ENCODE data around the gene TSPAN10.
A peak's percentile ranks its signal among the peaks of the same experiment; 100 is the strongest.

Gene TSPAN10

DNA sequence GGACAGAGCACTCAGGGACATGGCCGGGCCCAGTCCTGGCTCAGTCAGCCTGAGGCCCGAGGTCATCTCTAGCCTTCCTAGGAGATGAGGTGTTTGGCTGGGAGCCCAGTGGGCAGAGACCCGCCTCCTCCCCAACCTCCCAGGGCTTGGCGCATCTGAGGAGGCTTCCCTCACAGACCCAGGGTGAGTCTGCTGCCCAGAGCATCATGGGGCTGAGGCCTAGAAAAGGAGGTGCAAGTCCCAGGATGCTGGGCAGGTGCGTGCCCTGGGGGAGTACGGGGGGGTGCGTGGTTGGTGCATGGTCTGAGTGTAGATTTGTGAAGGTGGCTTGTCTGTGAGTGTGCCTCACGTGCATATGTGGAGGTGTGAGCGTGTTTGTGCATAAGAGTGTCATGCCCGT lies 14.7 kb downstream of the TSPAN10 start:
- DNase-seq (ENCODE audit: low spot score), result no peak
- TF ChIP-seq, protein P1, sequence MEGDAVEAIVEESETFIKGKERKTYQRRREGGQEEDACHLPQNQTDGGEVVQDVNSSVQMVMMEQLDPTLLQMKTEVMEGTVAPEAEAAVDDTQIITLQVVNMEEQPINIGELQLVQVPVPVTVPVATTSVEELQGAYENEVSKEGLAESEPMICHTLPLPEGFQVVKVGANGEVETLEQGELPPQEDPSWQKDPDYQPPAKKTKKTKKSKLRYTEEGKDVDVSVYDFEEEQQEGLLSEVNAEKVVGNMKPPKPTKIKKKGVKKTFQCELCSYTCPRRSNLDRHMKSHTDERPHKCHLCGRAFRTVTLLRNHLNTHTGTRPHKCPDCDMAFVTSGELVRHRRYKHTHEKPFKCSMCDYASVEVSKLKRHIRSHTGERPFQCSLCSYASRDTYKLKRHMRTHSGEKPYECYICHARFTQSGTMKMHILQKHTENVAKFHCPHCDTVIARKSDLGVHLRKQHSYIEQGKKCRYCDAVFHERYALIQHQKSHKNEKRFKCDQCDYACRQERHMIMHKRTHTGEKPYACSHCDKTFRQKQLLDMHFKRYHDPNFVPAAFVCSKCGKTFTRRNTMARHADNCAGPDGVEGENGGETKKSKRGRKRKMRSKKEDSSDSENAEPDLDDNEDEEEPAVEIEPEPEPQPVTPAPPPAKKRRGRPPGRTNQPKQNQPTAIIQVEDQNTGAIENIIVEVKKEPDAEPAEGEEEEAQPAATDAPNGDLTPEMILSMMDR (IDR thresholded peaks at IDR 0.05; ENCODE audit: extremely low read depth, insufficient read depth, missing control alignments), result no peak
- in situ Hi-C loops (cut with MboI; ENCODE audit: low pct_unique_long_range_greater_than_20kb, low sequenced_read_pairs, unreplicated experiment), result no loop called here

DNA sequence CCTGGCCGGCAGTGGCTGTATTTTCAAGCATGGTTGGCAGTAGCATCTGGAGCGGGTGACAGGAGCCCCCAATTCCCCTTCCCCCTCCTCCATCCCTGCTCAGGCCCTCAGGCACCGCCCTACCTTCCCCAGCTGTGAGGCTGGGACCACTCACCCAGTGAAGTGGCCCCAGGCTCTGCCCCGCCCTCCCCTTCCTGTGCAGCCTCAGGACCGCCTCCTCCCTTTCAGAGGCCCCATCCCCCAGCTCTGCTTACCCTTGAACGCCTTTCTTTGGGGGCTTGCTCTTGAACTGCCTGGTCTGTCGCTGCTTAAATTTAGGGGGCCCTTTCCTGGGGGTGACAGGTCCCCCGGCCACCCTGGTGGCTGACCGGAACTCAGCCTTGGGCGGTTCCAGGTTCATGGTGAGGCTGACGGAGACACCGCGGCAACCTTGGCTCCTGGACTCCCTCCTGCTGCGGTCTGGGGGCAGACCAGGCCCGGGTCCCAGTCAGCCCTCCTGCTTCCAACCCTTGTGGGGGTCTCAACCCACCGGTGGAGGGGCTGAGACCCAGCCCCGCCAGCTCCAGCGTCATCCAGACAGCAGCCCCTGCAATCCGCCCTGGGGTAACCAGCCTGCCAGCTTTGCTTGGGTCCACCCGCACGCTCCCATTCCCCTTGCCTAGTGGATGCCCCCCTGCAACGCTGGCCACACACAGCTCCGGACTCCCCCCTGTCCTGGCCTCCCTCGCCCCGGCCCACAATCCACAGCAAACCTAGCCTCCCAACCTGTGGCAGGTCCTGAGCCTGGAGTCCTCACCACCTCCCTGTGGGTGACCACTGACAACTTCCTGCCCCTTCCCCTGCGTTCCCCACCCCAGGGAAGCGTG lies 16.1 kb downstream of the TSPAN10 start:
- TF ChIP-seq, protein P1 (IDR thresholded peaks at IDR 0.05; ENCODE audit: extremely low read depth, insufficient read depth, missing control alignments), result no peak
- in situ Hi-C loops (cut with MboI; ENCODE audit: low pct_unique_long_range_greater_than_20kb, low sequenced_read_pairs, unreplicated experiment), result no loop called here
- peak; percentile 78 for DNase-seq (ENCODE audit: low spot score)

DNA sequence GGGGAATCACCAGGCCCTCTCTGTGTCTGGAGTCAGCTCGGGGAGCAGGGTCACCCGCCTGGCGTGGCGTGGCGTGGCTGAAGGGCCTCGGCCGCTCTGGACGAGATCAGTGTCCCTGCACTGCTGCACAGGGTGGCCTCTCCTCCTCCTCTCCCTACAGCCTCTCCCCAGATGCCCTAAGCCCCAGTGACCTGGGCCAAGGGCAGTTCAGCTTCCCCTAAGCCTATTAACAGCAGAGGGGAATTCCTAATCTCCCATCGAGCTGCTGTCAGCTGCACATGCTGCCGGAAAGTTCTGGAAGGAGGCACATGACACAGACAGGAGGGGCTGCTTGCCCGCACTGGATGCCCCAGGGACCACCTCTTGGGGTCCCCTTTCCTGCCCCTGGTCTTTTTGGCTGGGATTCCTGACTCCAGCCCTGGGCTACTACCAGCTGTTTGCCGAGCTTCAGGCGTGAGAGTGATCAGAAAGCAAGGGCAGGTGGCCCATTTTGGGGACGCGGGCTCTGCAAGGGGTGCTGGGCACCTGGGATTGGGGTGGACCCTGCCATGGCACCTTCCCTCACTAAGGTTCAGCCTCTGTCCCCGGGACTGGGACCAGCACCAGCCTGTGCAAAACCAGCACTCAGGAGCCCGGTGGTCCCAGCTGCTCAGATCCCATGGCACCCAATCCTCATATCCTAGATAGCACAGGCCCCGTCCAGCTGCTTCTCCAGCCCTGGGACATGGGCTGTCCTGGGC lies 18.6 kb downstream of the TSPAN10 start:
- in situ Hi-C loops (cut with MboI; ENCODE audit: low pct_unique_long_range_greater_than_20kb, low sequenced_read_pairs, unreplicated experiment), result no loop called here
- no peak for DNase-seq (ENCODE audit: low spot score)
- TF ChIP-seq, protein P1 (IDR thresholded peaks at IDR 0.05; ENCODE audit: extremely low read depth, insufficient read depth, missing control alignments), result no peak

DNA sequence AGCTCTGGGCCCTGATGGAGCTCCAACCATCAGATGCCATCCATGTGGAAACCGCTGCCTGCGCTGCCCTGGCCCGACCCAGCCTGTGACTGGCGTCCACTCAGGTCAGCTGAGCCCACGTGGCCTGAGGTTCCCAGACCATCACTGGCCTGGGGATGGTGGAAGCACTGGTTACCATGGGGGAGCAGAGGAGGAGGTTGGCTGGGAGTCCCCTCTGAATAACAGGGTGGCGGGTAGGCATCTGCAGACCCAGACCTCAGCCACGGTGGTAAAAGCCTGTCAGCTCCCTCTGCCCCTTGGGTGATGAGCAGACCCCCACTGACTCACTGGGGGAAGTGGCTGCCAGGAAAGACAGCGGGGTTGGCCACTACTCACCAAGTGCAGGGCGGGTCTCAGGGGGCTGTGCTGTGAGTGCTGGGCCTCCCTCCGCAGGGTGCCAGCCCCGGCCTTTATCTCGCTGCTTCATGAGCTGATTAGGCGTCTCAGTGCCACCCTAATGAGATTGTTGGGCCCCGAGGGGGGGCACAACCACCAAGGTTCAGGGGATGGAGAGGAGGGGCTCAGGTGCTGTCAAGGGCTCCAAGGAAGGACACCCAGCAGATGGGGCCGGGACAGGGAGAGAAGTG lies 19.2 kb downstream of the TSPAN10 start, which contains the start of gene PDE6G:
Gene PDE6G, minus strand, starts transcription at position 425 of the 626 bp plus-strand sequence. CDS start 3,237 bp downstream, outside the sequence.
- DNase-seq (ENCODE audit: low spot score), result no peak
- in situ Hi-C loops (cut with MboI; ENCODE audit: low pct_unique_long_range_greater_than_20kb, low sequenced_read_pairs, unreplicated experiment), result no loop called here
- TF ChIP-seq, protein P1 (IDR thresholded peaks at IDR 0.05; ENCODE audit: extremely low read depth, insufficient read depth, missing control alignments), result no peak

DNA sequence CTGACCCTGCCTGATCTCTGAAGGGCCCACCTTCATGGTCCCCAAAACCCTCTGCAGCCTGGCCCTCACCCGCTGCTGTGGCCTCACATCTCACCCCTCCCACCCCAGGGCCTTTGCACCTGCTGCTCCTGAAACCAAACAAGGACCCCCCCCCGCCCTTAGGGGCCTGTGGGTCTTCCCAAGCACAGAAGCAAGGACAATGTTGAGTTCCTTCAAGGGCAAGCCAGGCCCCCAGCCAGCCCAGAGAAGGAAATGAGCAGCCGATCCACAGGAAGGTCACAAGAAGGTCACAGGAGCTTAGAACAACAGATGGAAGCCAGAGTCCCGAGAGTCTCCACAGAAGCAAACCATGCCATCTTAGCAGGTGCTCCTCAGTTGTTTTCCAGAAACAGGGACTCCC lies 19.8 kb downstream of the TSPAN10 start:
- in situ Hi-C loops (cut with MboI; ENCODE audit: low pct_unique_long_range_greater_than_20kb, low sequenced_read_pairs, unreplicated experiment), result no loop called here
- DNase-seq (ENCODE audit: low spot score), result no peak
- TF ChIP-seq, protein P1 (IDR thresholded peaks at IDR 0.05; ENCODE audit: extremely low read depth, insufficient read depth, missing control alignments), result no peak

DNA sequence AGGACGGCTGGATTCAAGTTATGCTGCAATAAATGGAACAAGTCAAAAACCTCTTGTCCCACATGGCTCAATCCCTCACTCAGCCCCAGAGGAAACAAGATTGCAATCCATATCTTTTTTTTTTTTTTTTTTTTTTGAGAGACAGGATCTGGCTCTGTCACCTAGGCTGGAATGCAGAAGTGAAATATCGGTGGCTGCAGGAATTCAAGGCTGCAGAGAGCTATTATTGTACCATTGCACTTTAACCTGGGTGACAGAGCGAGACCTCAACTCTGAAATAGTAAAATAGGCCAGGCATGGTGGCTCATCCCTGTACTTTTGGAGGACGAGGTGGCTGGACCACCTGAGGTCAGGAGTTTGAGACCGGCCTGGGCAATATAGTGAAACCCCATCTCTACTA lies 22.0 kb downstream of the TSPAN10 start:
- TF ChIP-seq, protein P1 (IDR thresholded peaks at IDR 0.05; ENCODE audit: extremely low read depth, insufficient read depth, missing control alignments), result no peak
- no peak for DNase-seq (ENCODE audit: low spot score)
- in situ Hi-C loops (cut with MboI; ENCODE audit: low pct_unique_long_range_greater_than_20kb, low sequenced_read_pairs, unreplicated experiment), result no loop called here

All from GM13977 (cell line).